Type B pancreatic cell (in vitro differentiated cells): ENCODE data around the gene FAM136A. TPM values are rescaled to one million over a fixed set of nuclear protein-coding genes. Genes with fewer than 3 reads are reported as not detected.

Experiments used
- DNase-seq: peaks from one replicate; pipeline ENCODE4 v3.0.0; 2021; ENCODE audit warnings: mixed read lengths; ENCODE audit not compliant: unreplicated experiment; ENCODE audit errors: extremely low spot score
- H3K27ac Mint-ChIP-seq: 2 replicates; pipeline ENCODE4 v1.8.0; 2021; ENCODE audit warnings: mild to moderate bottlenecking, mixed read lengths
- H3K27me3 Mint-ChIP-seq: 2 replicates; pipeline ENCODE4 v1.8.0; 2021; ENCODE audit warnings: mixed read lengths
- H3K36me3 Mint-ChIP-seq: 2 replicates; pipeline ENCODE4 v1.8.0; 2021; ENCODE audit warnings: mixed read lengths
- H3K4me1 Mint-ChIP-seq: one replicate; pipeline ENCODE4 v1.8.0; 2021; ENCODE audit warnings: mixed read lengths; ENCODE audit not compliant: unreplicated experiment
- H3K4me3 Mint-ChIP-seq: 2 replicates; pipeline ENCODE4 v1.8.0; 2021; ENCODE audit warnings: mild to moderate bottlenecking, mixed read lengths
- H3K9me3 Mint-ChIP-seq: 2 replicates; pipeline ENCODE4 v1.8.0; 2021; ENCODE audit warnings: mixed read lengths
- CTCF ChIP-seq: fragments of 200-600 bp; sonication (generic); conservative IDR thresholded peaks from 2 replicates; pipeline ENCODE4 v1.5.0; 2021; ENCODE audit warnings: antibody characterized with exemption, mild to moderate bottlenecking
- total RNA-seq: library from RNA; stranded (reverse); gene quantifications from 2 replicates; pipeline ENCODE4 v1.2.1, GENCODE V29; 2021; ENCODE audit warnings: low replicate concordance

The FAM136A gene
- total RNA-seq, 1 donor from 2014 or later: 49.6 TPM

DNA sequence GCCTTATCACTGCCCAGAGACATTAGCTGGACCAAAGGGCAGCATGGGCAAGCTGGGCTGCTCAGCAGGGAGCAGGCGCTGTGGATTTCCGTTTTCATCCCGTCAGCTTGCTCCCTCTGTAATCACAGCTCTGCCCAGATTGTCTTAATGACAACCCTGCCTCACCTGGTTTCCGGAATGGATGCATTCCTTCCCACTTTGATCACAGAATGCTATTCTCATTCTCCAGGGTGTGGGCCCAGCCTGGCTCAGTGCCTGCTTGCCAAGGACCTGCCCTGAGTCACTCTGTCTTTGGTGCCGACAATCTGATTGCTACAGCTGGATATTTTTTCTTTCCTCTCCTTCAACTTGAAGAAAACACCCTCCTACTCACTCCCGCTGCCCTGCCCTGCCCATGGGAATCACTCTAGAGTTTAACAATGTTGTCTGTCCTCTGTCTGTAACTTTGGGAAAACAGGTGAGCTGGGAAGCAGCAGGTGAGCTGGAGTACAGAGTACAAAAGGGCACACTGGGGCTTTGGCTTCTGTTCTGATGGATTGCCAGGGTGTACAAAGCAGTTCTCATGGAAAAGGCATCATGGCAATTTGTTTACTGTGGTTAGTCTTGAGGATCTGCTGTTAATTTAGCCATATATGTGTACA, 27.2 kb upstream of the FAM136A start:
- Mint-ChIP-seq H3K36me3 (no peaks in the 10 kb centered on the region), H3K27me3 (peaks cover 9% of the 10 kb centered on the region), H3K9me3 (no peaks in the 10 kb centered on the region), H3K4me1 (peaks cover 9% of the 10 kb centered on the region), H3K27ac (peak overlapping the region; percentile 99), H3K4me3 (peak overlapping the region; percentile 44)
- TF ChIP-seq CTCF: no peak
- DNase-seq: no peak

GRCh38 chr2:70325875-70326274, 24.0 kb upstream of the FAM136A start:
- Mint-ChIP-seq H3K4me3 (no peak overlapping the region), H3K4me1 (peaks cover 9% of the 10 kb centered on the region), H3K9me3 (no peaks in the 10 kb centered on the region), H3K27ac (no peak overlapping the region), H3K27me3 (peaks cover 13% of the 10 kb centered on the region), H3K36me3 (no peaks in the 10 kb centered on the region)
- DNase-seq: no peak
- TF ChIP-seq CTCF: no peak

- H3K4me1 Mint-ChIP-seq: no peaks in the 10 kb centered on the region
- H3K27me3 Mint-ChIP-seq: peaks cover 22% of the 10 kb centered on the region
- no peak for DNase-seq
- no peaks in the 10 kb centered on the region for H3K36me3 Mint-ChIP-seq
- H3K9me3 Mint-ChIP-seq: no peaks in the 10 kb centered on the region
- no peak overlapping the region for H3K4me3 Mint-ChIP-seq
- no peak for TF ChIP-seq CTCF
- no peak overlapping the region for H3K27ac Mint-ChIP-seq
Observed at GRCh38 chr2:70322518-70322917, 20.7 kb upstream of the FAM136A start.

DNA sequence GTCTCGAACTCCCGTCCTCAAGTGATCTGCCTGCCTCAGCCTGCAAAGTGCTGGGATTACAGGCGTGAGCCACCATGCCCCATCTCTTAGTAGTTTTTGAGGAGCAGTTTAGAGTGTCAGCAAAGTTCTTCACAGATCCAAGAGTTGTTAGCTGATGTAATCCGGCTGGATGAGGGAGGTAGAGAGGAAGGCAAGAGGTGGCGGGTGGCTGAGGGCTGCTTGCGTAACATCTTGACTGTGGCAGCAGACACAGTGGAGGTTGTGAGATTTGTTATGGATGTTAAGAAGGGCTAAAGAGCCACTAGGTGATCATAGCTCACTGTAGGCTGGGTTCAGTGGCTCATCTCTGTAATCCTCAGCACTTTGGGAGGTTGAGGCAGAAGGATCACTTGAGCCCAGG, 19.5 kb upstream of the FAM136A start:
- TF ChIP-seq CTCF: no peak
- no peak overlapping the region for H3K27ac Mint-ChIP-seq
- H3K9me3 Mint-ChIP-seq: no peaks in the 10 kb centered on the region
- no peaks in the 10 kb centered on the region for H3K36me3 Mint-ChIP-seq
- H3K4me3 Mint-ChIP-seq: no peak overlapping the region
- no peak for DNase-seq
- H3K27me3 Mint-ChIP-seq: peaks cover 27% of the 10 kb centered on the region
- H3K4me1 Mint-ChIP-seq: no peaks in the 10 kb centered on the region

- no peak for TF ChIP-seq CTCF
- no peaks in the 10 kb centered on the region for H3K9me3 Mint-ChIP-seq
- no peaks in the 10 kb centered on the region for H3K4me1 Mint-ChIP-seq
- H3K4me3 Mint-ChIP-seq: no peak overlapping the region
- no peak for DNase-seq
- H3K27ac Mint-ChIP-seq: no peak overlapping the region
- peaks cover 19% of the 10 kb centered on the region for H3K27me3 Mint-ChIP-seq
- H3K36me3 Mint-ChIP-seq: no peaks in the 10 kb centered on the region
Observed at GRCh38 chr2:70314640-70315039, 12.8 kb upstream of the FAM136A start.

- DNase-seq: no peak
- no peaks in the 10 kb centered on the region for H3K9me3 Mint-ChIP-seq
- TF ChIP-seq CTCF: no peak
- H3K27ac Mint-ChIP-seq: no peak overlapping the region
- no peaks in the 10 kb centered on the region for H3K4me1 Mint-ChIP-seq
- no peak overlapping the region for H3K4me3 Mint-ChIP-seq
- H3K36me3 Mint-ChIP-seq: no peaks in the 10 kb centered on the region
- H3K27me3 Mint-ChIP-seq: peaks cover 5% of the 10 kb centered on the region
Observed at GRCh38 chr2:70312560-70312959, 10.7 kb upstream of the FAM136A start.
